ENCODE measurements around the gene GPR158. TPM values are rescaled to one million over a fixed set of nuclear protein-coding genes. Genes with fewer than 3 reads are reported as not detected.

Gene GPR158
- total and polyA plus RNA-seq, 2 of the 8 experiments (the other 6 are each of a cell fraction or from before 2014, with no cell fraction given): 0.14 to 0.78 TPM

DNA sequence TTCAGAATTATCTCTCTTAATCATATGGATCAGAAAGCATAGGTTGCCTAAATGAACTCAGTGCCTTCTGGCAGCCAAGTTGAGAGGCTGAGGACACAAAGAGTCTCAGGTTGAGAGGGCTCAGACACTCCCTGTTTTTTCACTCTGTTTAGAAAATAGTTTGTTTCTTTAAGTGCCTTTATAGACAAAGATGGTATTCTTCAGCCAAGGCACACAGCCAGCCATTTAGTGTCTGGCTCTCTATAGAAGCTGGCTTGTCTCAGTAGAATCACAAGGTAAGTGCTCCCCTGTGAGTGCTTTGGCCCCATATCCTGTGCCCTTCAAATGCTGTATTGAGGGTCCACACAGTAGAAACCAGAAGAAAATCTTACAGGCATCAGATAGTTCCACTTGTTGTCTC is 3.6 kb downstream of the GPR158 start (continued):
- TF ChIP-seq MAFK (IDR thresholded peaks at IDR 0.05; ENCODE audit: low read depth, low read length) (no peak), ZNF274 (IDR thresholded peaks at IDR 0.05; ENCODE audit: borderline replicate concordance, extremely low read depth, low read length) (no peak), EGR1 (IDR thresholded peaks at IDR 0.05; ENCODE audit: borderline replicate concordance, low read depth, low read length) (no peak)
